ENCODE data around the gene RPS24.

RPS24 gene

DNA sequence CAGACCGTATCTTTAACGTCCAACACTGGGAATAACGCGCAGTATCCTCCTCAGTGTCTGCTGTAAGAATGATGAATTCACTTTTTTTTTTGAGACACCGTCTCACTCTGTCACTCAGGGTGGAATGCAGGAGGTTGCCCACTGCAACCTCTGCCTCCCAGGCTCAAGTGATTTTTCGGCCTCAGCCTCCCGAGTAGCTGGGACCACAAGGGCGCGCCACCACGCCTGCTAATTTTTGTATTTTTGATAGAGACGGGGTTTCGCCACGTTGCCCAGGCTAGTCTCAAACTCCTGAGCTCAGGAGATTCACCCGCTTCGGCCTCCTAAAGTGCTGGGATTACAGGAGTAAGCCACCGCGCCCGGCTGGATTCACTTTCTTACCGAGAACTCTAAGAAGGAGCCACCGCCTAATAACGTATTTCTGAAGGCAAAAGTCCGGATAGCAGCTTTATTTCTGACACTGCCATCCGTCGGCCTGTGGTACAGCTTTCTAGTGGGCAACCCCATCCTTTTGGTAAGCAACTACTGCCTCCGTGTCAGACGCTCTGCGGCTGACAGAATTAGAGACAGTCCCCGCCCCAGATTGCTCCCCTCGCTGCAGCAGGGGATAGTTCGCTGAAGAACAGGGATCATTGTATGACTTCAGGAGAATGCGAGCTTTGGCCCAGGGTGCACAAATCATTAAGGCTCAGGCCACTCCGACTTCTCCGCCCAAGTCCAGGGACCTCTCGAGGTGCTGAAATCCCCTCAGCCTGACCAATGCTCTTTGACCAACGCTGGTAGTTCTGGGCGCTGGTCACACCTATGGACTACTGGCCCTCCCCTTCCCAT lies 5.0 kb upstream of the RPS24 start:
- ATAC-seq (no peak), DNase-seq (no peak)

DNA sequence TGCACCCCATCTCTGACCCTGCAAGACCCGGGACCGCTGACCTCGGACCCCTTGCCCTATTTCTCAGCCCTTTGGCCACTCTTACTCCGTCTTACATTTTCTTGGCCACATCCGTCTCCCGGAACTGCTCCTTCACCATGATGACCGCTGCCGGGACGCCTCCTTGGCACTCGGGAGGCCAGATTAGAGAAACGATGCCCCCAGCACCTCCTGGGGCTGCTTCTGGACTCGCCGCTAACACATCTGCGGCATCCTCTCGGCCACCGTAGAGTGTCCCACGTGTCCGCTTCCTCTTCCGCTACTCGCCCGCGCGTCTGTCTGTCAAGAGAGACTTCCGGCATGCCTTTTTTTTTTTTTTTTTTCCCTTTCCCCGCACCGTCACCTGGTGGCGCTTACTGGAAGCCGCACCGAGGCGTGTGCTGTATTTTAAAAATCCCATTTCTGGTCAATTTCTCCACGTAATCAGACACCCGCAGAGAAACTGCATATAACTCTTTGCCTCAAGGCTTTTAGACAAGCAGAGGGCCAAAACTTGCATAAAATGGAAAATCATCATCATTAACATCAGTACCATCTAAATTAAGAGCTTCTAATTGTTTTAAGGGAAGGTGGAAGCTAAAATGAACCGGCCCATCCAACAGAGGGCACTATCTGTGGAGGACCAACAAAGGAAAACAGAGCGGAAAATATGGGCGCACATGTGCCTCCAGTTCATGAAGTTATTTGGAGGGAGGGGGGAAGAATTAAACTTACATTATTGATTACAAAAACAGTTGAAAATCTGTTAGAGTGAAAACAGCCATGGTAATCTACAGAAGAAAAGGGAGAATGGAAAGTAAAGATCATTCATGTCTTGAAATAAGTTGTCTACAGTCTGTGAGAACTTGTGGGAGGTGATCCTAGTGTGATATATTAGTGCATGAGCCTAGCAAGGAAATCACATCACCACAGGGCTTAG lies 4.1 kb upstream of the RPS24 start, which contains the start of gene POLR3A:
POLR3A (minus strand) TSS at position 247 of the 958 bp plus-strand sequence; CDS start at position 139, 108 bp downstream.
- DNase-seq (peak; percentile 91), ATAC-seq (peak; percentile 61)

- ATAC-seq (no peak), DNase-seq (no peak)
Measured at GRCh38 chr10:78033387-78033636, 351 bp upstream of the RPS24 start.

GRCh38 chr10:78035025-78035424 lies 1.4 kb downstream of the RPS24 start:
- ATAC-seq: no peak
- no peak for DNase-seq

DNA sequence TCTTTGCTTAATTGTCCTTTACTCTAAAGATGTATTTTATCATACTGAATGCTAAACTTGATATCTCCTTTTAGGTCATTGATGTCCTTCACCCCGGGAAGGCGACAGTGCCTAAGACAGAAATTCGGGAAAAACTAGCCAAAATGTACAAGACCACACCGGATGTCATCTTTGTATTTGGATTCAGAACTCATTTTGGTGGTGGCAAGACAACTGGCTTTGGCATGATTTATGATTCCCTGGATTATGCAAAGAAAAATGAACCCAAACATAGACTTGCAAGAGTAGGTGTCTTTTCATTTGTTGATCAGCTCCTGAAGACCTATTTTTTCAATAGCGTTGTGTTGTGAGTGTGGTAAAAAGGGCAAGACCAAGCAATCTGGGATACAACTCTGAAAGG lies 1.8 kb downstream of the RPS24 start:
- ATAC-seq: no peak
- DNase-seq: no peak

GRCh38 chr10:78035933-78036583 lies 2.4 kb downstream of the RPS24 start:
- no peak for DNase-seq
- ATAC-seq: no peak

GRCh38 chr10:78038105-78038504 lies 4.4 kb downstream of the RPS24 start:
- ATAC-seq (no peak), DNase-seq (no peak)

DNA sequence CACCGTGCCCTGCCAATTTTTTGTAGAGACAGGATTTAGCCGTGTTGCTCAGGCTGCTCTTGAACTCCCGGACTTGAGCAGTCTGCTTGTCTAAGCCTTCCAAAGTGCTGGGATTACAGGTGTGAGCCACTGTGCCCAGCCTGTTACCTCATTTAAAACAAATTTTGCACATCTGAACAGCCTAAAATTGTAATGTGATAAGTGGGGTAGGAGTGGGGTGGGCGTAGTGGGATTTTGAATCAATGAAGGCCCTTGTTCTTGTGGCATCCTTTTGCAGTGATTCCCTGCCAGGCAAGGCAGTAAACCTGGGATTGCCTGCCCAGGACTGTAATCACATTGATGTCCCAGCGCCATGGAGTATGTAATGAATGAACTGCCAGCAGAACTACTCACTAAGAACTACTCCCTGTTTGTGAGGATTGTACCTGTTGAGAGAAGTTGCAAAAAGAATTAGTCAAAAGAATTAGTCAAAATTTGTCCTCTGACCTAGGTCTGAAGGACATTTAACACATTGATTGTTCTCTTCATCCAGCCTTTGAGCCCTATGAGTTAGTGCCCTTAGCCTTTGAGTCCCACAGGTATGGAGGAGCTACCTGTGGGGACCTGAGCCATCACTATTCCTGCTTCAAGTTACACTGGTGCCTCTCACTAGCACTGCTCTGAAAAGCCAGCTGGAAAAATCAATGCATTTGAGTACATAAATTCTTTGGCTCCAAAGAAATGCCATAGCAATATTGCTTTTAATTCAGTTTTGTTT lies 5.3 kb downstream of the RPS24 start:
- no peak for ATAC-seq

GRCh38 chr10:78039743-78040142 lies 6.1 kb downstream of the RPS24 start:
- no peak for ATAC-seq
- DNase-seq: no peak

More for the DNA sequence above, 5.3 kb downstream of the RPS24 start:
- no peak for DNase-seq

DNA sequence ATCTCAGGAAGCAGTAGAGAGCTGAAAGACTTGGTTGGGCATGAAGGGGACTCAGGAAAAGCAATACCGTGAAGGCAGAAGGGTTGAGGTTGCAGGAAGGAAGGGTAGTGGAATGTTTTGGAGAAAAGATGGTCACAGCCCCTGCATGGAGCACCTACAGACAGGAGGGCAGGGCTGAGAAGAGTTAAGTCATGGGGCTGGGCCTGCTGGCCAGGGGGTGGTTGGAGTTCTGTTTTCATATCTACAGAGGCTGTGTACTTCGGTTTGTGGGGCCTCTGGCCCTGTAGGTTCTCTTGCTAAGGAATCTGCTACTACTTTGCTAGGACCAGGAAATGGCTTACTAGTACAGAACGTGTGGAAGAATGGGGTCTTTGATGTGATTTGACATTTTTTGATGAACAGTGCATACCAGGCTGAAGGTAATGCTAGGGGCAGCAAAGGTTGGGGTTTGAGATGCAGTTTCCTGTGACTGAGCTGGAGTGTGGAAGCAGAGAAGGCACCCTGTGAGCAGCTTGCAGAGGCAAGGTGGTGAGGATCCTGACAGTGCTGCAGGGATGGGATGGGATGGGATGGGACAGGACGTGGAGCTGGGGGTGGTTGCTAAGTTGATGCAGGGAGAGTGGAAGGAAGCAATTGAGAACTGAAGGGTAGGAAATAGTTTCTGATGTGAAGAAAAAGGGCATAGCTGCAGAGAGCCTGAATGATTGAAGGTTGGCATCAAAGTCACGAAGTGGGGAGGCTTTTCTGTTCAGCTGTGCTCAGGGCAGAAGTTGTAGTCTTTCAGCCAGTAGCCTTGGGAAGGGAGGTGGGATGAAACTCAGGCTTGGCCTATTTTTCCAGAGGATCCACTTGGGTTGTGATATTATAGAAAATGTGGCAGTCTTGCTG lies 7.8 kb downstream of the RPS24 start:
- DNase-seq (no peak), ATAC-seq (no peak)

DNA sequence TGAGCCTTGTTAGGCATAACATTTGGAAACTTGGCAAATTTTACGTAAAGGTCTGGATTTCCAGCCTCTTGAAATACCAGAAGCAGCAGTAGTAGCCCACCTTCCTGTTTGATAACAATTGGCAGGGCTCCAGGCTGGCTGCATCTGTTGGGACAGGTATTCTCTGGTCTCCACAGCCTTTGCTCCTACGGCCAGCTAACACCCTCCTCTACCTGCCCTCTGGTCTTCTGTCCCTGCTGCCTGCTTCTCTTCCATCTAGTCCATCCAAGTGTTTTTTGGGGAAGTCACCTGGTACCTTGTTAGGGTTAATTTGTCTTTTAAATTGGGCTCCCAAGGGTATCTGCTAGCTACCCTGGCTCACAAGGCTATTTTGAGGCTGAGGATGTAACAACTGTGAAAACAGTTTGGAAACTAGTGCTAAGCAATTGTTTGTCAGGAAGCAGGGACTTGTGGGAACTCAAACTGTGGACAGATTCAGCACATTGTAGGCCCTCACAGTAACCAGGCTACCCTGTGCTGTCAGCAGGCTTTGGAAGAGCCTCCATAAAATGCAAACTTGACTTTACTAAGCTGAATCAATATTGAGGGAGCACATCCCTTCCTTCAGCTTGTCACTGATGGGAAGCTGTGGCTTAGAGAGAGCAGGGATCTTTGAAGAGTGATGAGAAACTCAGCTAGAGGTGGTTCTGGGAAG lies 8.5 kb downstream of the RPS24 start:
- ATAC-seq: no peak
- no peak for DNase-seq

- ATAC-seq: no peak
Measured at GRCh38 chr10:78042752-78043104, 9.1 kb downstream of the RPS24 start.

DNA sequence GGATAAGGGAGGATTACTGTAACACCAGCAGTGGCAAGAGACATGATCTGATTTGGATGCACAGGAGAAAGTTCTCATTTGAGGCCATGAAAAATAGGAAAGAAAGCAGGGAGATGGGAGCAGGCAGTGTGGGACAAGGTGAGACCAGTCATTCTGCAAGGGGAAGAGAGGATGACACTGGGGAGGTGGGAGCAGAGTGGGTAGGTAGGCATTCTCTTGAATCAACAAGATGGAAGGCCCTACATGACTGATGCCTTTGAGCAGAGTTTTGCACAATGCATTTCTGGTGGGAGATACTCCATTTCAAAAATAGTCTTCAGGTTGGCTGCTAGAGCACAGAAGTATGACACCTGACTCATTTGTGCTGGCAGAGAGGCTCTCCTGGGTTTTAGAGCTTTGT lies 10.5 kb downstream of the RPS24 start:
- DNase-seq: no peak
- no peak for ATAC-seq

More at GRCh38 chr10:78042752-78043104, 9.1 kb downstream of the RPS24 start:
- no peak for DNase-seq

GRCh38 chr10:78044699-78045098 lies 11.0 kb downstream of the RPS24 start:
- ATAC-seq (no peak), DNase-seq (no peak)

DNA sequence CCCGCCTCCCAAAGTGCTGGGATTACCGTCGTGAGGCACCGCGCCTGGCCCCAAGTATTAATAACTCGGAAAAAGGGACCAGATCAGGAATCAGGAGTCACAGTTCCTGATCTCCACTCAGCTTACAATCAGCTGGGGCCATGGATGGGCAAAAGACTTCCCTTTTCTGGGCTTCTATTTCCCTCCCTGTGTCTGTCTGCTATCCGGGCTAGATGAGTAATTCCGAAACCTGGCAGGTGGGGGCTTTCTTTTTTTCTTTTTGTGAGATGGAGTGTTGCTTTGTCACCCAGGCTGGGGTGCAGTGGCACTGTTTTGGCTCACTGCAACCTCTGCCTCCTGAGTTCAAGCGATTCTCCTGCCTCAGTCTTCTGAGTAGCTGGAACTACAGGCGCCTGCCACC lies 11.6 kb downstream of the RPS24 start:
- ATAC-seq (no peak), DNase-seq (peak; percentile 36)

- ATAC-seq (no peak), DNase-seq (no peak)
Measured at GRCh38 chr10:78045856-78046255, 12.2 kb downstream of the RPS24 start.

GRCh38 chr10:78046711-78047269 lies 13.1 kb downstream of the RPS24 start:
- no peak for DNase-seq
- no peak for ATAC-seq

DNA sequence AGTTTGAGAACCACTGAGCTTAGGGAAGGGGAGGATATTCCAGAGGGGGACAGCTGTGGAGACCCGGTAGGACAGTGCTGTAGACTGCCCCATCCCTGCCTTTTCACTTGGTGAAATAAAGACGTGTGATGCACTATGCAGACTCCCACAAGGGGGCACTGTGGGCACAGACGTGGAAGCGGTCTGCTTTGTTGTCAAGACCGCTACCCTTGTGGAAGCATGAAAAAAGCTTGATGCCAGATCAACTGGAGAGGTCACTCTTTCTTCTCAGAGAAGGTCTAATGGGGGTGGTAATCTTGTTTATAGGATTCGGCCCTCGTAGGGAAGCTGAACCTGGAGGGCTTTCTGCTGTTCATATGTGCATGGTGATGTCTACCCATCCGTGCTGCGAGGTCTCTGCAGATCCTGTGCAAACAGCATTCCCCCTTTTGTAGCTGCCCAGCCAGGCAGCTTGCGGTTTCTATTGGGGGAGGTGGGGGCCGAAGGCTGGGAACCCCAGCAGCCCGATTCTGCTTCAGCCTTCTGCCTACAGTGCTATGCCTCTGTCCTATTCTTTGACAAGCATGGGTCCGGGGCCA lies 13.7 kb downstream of the RPS24 start:
- DNase-seq: peak; percentile 88
- ATAC-seq: peak; percentile 63

GRCh38 chr10:78049851-78050250 lies 16.2 kb downstream of the RPS24 start:
- ATAC-seq: no peak

More at GRCh38 chr10:78049851-78050250, 16.2 kb downstream of the RPS24 start:
- DNase-seq: no peak

Measured in stimulated activated naive CD8-positive, alpha-beta T cell treated with anti-CD3 and anti-CD28 coated beads, Interleukin-15, Interleukin-2, amounts not matched to agents 100 U/mL and 50 U/mL, for 24 hours (primary cell).